CD4-positive, alpha-beta T cell treated with Interleukin-17A for 1 hour (primary cell): ENCODE data around the gene CLSTN3.
A peak's percentile ranks its signal among the peaks of the same experiment; 100 is the strongest.

Experiments
- DNase-seq: peaks from one replicate; pipeline ENCODE4 v3.0.0-alpha.2; 2020

The CLSTN3 gene

GRCh38 chr12:7129872-7130691 is at the start of gene CLSTN3:
Gene CLSTN3, plus strand, starts transcription at chr12:7130371. Its CDS starts 278 bp downstream, at chr12:7130649.
- DNase-seq = peak; percentile 92

- DNase-seq = no peak
These were observed 49.1 kb upstream of the CLSTN3 start for GRCh38 chr12:7081037-7081436.

- DNase-seq = no peak
These were observed 47.0 kb upstream of the CLSTN3 start for GRCh38 chr12:7083125-7083524.

- DNase-seq = no peak
These were observed 40.8 kb upstream of the CLSTN3 start for GRCh38 chr12:7089196-7089871.

- no peak for DNase-seq
These were observed 39.8 kb upstream of the CLSTN3 start for GRCh38 chr12:7090222-7090998.

- DNase-seq = no peak
These were observed 39.0 kb upstream of the CLSTN3 start for GRCh38 chr12:7091171-7091570.

GRCh38 chr12:7091660-7092228 is 38.4 kb upstream of the CLSTN3 start:
- DNase-seq = no peak

GRCh38 chr12:7092229-7092985 is 37.8 kb upstream of the CLSTN3 start, which contains the start of gene C1R:
Gene C1R, minus strand, starts transcription at chr12:7092445. Its CDS starts 57 bp downstream, at chr12:7092388.
- peak; percentile 77 for DNase-seq

GRCh38 chr12:7092986-7093460 is 37.1 kb upstream of the CLSTN3 start:
- no peak for DNase-seq

- DNase-seq = no peak
These were observed 36.7 kb upstream of the CLSTN3 start for GRCh38 chr12:7093486-7093885.

- no peak for DNase-seq
These were observed 36.3 kb upstream of the CLSTN3 start for GRCh38 chr12:7093892-7094291.

GRCh38 chr12:7096006-7096932 is 33.9 kb upstream of the CLSTN3 start:
- DNase-seq = no peak

GRCh38 chr12:7096979-7097378 is 33.2 kb upstream of the CLSTN3 start:
- DNase-seq = no peak

- no peak for DNase-seq
These were observed 30.7 kb upstream of the CLSTN3 start for GRCh38 chr12:7099290-7099996.

- no peak for DNase-seq
These were observed 29.9 kb upstream of the CLSTN3 start for GRCh38 chr12:7100239-7100638.

- DNase-seq = no peak
These were observed 29.0 kb upstream of the CLSTN3 start for GRCh38 chr12:7101047-7101693.

- DNase-seq = no peak
These were observed 28.5 kb upstream of the CLSTN3 start for GRCh38 chr12:7101694-7102131.

GRCh38 chr12:7102582-7102981 is 27.6 kb upstream of the CLSTN3 start:
- no peak for DNase-seq

- no peak for DNase-seq
These were observed 26.2 kb upstream of the CLSTN3 start for GRCh38 chr12:7103837-7104584.
